GM10248 (cell line): ENCODE data around the gene CEMP1.

Source experiments
- CTCF ChIA-PET: fragments of 300-600 bp; sonication (Branson Sonifier 250); formaldehyde crosslinking; extraction: SDS; loops from one replicate; lab custom pipeline; 2021; ENCODE audit warnings: antibody characterized with exemption; lab: Yijun Ruan, JAX
- POLR2A ChIA-PET: fragments of 350-650 bp; sonication (Branson Sonifier 250); formaldehyde crosslinking; extraction: SDS; loops from one replicate; lab custom pipeline; 2020; ENCODE audit warnings: antibody characterized with exemption; lab: Yijun Ruan, JAX
- DNase-seq: peaks from one replicate; pipeline ENCODE4 v3.0.0; 2012; ENCODE audit errors: extremely low spot score
- CTCF ChIP-seq: IDR thresholded peaks from 2 replicates; pipeline ENCODE4 v1.5.1; 2012; ENCODE audit warnings: mild to moderate bottlenecking, low read depth; ENCODE audit errors: extremely low read depth, missing control alignments, control extremely low read depth

Gene CEMP1

GRCh38 chr16:2511996-2512734 is 19.0 kb downstream of the CEMP1 start:
- no peak for DNase-seq
- TF ChIP-seq CTCF: no peak
- ChIA-PET CTCF (interaction anchor here (2.0 to 4.2 kb wide), 2 partner anchors 11 to 317 kb away, joined by 6 to 24 read pairs; no protein-coding TSS in a partner anchor), POLR2A (no interaction called here)

- DNase-seq: no peak
- ChIA-PET CTCF (interaction anchor here (1.6 to 4.2 kb wide), 3 partner anchors 10 to 316 kb away, joined by 4 to 24 read pairs (median 6); no protein-coding TSS in a partner anchor), POLR2A (no interaction called here)
- no peak for TF ChIP-seq CTCF
These were observed 19.9 kb downstream of the CEMP1 start for GRCh38 chr16:2511128-2511800.

- no peak for DNase-seq
- CTCF ChIA-PET: interaction anchor here (1.4 to 4.2 kb wide), 2 partner anchors 8 to 13 kb away, joined by 7 to 24 read pairs; no protein-coding TSS in a partner anchor
- POLR2A ChIA-PET: no interaction called here
- TF ChIP-seq CTCF: no peak
These were observed 22.3 kb downstream of the CEMP1 start for GRCh38 chr16:2508722-2509400.

GRCh38 chr16:2507665-2508064 is 23.5 kb downstream of the CEMP1 start:
- CTCF ChIA-PET: interaction anchor here (1.1 kb wide), 1 partner anchor 77 kb away, joined by 3 read pairs; no protein-coding TSS in a partner anchor
- POLR2A ChIA-PET: interaction anchor here (1.4 to 2.0 kb wide), 2 partner anchors 11 to 12 kb away, joined by 4 to 9 read pairs; partner anchors contain the start of gene AMDHD2
- DNase-seq: no peak
- no peak for TF ChIP-seq CTCF

GRCh38 chr16:2507052-2507659 is 24.1 kb downstream of the CEMP1 start:
- DNase-seq: peak; percentile 78
- POLR2A ChIA-PET: interaction anchor here (1.4 to 2.0 kb wide), 2 partner anchors 11 to 13 kb away, joined by 4 to 9 read pairs; partner anchors contain the start of gene AMDHD2
- CTCF ChIA-PET: interaction anchor here (1.1 kb wide), 1 partner anchor 77 kb away, joined by 3 read pairs; no protein-coding TSS in a partner anchor
- no peak for TF ChIP-seq CTCF
